B cell (primary cell): ENCODE measurements around the gene HTR4. TPM values are rescaled to one million over a fixed set of nuclear protein-coding genes. Genes with fewer than 3 reads are reported as not detected.

ENCODE experiments used
- ATAC-seq: fragments of 200-7000 bp; cut with Tn5 transposase; one replicate; pipeline ENCODE4 v1.10.0; 2021; ENCODE audit warnings: low read depth, mild to moderate bottlenecking, moderate number of reproducible peaks, moderate library complexity
- CTCF ChIA-PET: fragments of 350-600 bp; sonication (Branson Sonifier 250); formaldehyde crosslinking; loops from one replicate; lab custom pipeline; 2021; ENCODE audit warnings: antibody characterized with exemption, inconsistent platforms; lab: Charles Lee
- POLR2A ChIA-PET: fragments of 350-600 bp; sonication (Branson Sonifier 250); formaldehyde crosslinking; loops from one replicate; lab custom pipeline; 2021; ENCODE audit warnings: antibody characterized with exemption; lab: Charles Lee
- DNase-seq: peaks from one replicate; pipeline ENCODE4 v3.0.0; 2013
- H2AFZ ChIP-seq: 2 replicates; pipeline ENCODE4 v1.6.1; 2012; ENCODE audit warnings: mild to moderate bottlenecking, low read depth, low read length; ENCODE audit not compliant: insufficient read depth, poor library complexity, severe bottlenecking
- H3K27ac ChIP-seq, 2 donors: 1 replicate in 1 of 2; 2 replicates in 1 of 2; pipeline ENCODE4 v1.5.1; 2012 to 2013; ENCODE audit warnings: low read length in 2 of 2, mild to moderate bottlenecking in 2 of 2, moderate library complexity in 1 of 2
- H3K27me3 ChIP-seq, 4 experiments: fragments of 200-600 bp in 1 of 4; sonication (generic) in 1 of 4; replicated peaks in 1 of 4; 1 replicate in 2 of 4; 2 replicates in 2 of 4; pipeline versions ENCODE4 v1.6.1 to v1.7.0; 2013 to 2016; ENCODE audit warnings: low read length in 3 of 4, mild to moderate bottlenecking in 2 of 4, mixed read lengths in 1 of 4, moderate library complexity in 1 of 4; ENCODE audit not compliant: insufficient read depth in 4 of 4, control insufficient read depth in 3 of 4; ENCODE audit errors: control extremely low read depth in 1 of 4
- H3K36me3 ChIP-seq, 2 experiments: replicated peaks in 1 of 2; 1 replicate in 1 of 2; 2 replicates in 1 of 2; pipeline versions ENCODE4 v1.6.1 to v1.7.1; 2013; ENCODE audit warnings: low read length in 1 of 2; ENCODE audit not compliant: insufficient read depth in 2 of 2, control insufficient read depth in 1 of 2; ENCODE audit errors: control extremely low read depth in 1 of 2, extremely low read depth in 1 of 2
- H3K4me1 ChIP-seq, 2 donors: fragments of 200-600 bp in 1 of 2; sonication (generic) in 1 of 2; 1 replicate in 1 of 2; 2 replicates in 1 of 2; pipeline versions ENCODE4 v1.5.1 to v1.6.1; 2013 to 2017; ENCODE audit warnings: low read length in 2 of 2; ENCODE audit not compliant: control insufficient read depth in 2 of 2, insufficient read depth in 2 of 2
- H3K4me2 ChIP-seq: replicated peaks from 2 replicates; pipeline ENCODE3; 2012; ENCODE audit warnings: mild to moderate bottlenecking, low read depth, low read length; ENCODE audit not compliant: poor library complexity, severe bottlenecking
- H3K4me3 ChIP-seq, 5 experiments: fragments of 200-600 bp in 1 of 5; sonication (generic) in 1 of 5; 1 replicate in 3 of 5; 2 replicates in 2 of 5; pipeline versions ENCODE4 v1.5.1 to v1.7.0; 2011 to 2016; ENCODE audit warnings: low read length in 4 of 5, mild to moderate bottlenecking in 4 of 5, low read depth in 2 of 5, control low read depth in 1 of 5, moderate library complexity in 1 of 5; ENCODE audit not compliant: insufficient read depth in 1 of 5; ENCODE audit errors: control extremely low read depth in 1 of 5, extremely low read depth in 1 of 5
- H3K79me2 ChIP-seq: fragments of 200-600 bp; sonication (generic); one replicate; pipeline ENCODE4 v1.6.0; 2016; ENCODE audit warnings: low read length; ENCODE audit not compliant: control insufficient read depth, insufficient read depth
- H3K9ac ChIP-seq: fragments of 200-600 bp; sonication (generic); 2 replicates; pipeline ENCODE4 v1.6.1; 2017; ENCODE audit warnings: mild to moderate bottlenecking, low read length, moderate library complexity
- H3K9me3 ChIP-seq, 3 donors: one replicate each; pipeline versions ENCODE4 v1.6.1 to v1.7.1; 2013; ENCODE audit warnings: low read length in 2 of 3; ENCODE audit not compliant: control insufficient read depth in 2 of 3, insufficient read depth in 1 of 3; ENCODE audit errors: control extremely low read depth in 1 of 3
- H4K20me1 ChIP-seq: 2 replicates; pipeline ENCODE4 v1.6.0; 2012; ENCODE audit warnings: mild to moderate bottlenecking, low read length; ENCODE audit not compliant: insufficient read depth, control insufficient read depth, poor library complexity, severe bottlenecking
- H3K27ac Mint-ChIP-seq: one replicate; pipeline ENCODE4 v1.8.0; 2021; ENCODE audit warnings: mixed read lengths
- H3K27me3 Mint-ChIP-seq: one replicate; pipeline ENCODE4 v1.8.0; 2021; ENCODE audit warnings: mixed read lengths
- H3K4me1 Mint-ChIP-seq: one replicate; pipeline ENCODE4 v1.8.0; 2021; ENCODE audit warnings: mixed read lengths
- H3K4me3 Mint-ChIP-seq: one replicate; pipeline ENCODE4 v1.8.0; 2021; ENCODE audit warnings: mixed read lengths
- H3K9me3 Mint-ChIP-seq: one replicate; pipeline ENCODE4 v1.8.0; 2022; ENCODE audit warnings: mixed read lengths; ENCODE audit not compliant: insufficient read depth
- CTCF ChIP-seq: fragments of 200-600 bp; IDR thresholded peaks from one replicate; pipeline ENCODE4 v1.8.0; 2022; ENCODE audit warnings: antibody characterized with exemption, mild to moderate bottlenecking
- EZH2 ChIP-seq: IDR thresholded peaks from 2 replicates; pipeline ENCODE4 v1.6.1; 2012; ENCODE audit warnings: borderline replicate concordance, low read depth, mild to moderate bottlenecking, moderate library complexity, low read length; ENCODE audit not compliant: insufficient read depth, poor library complexity, severe bottlenecking
- WGBS: methylation state at CpG from one replicate; pipeline ENCODE4 v1.1.5; 2013; ENCODE audit warnings: missing lambda C conversion rate; ENCODE audit not compliant: insufficient coverage; 5-methylcytosine and 5-hydroxymethylcytosine counted together
- intact Hi-C: fragments of 100-400 bp; cut with micrococcal nuclease; formaldehyde crosslinking; loops from one replicate; pipeline ENCODE4 v1.10.0; 2022
- polyA plus RNA-seq: library from polyadenylated mRNA; depleted of rRNA; stranded (reverse); fragments of >200 nt; gene quantifications from 2 replicates; pipeline ENCODE4 v1.2.3, GENCODE V29; 2012
- total RNA-seq, 2 donors: library from RNA; stranded (reverse); fragments of 120-200 nt in 1 of 2; gene quantifications; 1 replicate in 1 of 2; 2 replicates in 1 of 2; pipeline versions ENCODE4 v1.2.3 to v1.2.4, GENCODE V29; 2013 to 2022

Gene HTR4
- total and polyA plus RNA-seq, 2 donors (not counting 1 experiment from before 2014, with no cell fraction given): not detected

- peaks cover under 1 to 30% of the 10 kb centered on the region in 2 experiments for H3K36me3 ChIP-seq
- intact Hi-C loops: loop anchor here (5.0 kb wide), 1 partner anchor 669 kb away; no protein-coding TSS in a partner anchor
These were observed 211.1 kb downstream of the HTR4 start for GRCh38 chr5:148443241-148443640.

GRCh38 chr5:148438933-148439332 is 215.4 kb downstream of the HTR4 start:
- no peak for TF ChIP-seq CTCF
- no peak for TF ChIP-seq EZH2
- intact Hi-C loops: no loop called here
- Histone ChIP-seq H3K9ac (no peak overlapping the region), H3K36me3 (peaks cover 10 to 67% of the 10 kb centered on the region in 2 experiments), H3K9me3 (no peaks in the 10 kb centered on the region), H4K20me1 (no peaks in the 10 kb centered on the region), H3K4me3 (no peak overlapping the region), H3K27me3 (no peaks in the 10 kb centered on the region), H3K4me1 (no peaks in the 10 kb centered on the region), H3K79me2 (no peaks in the 10 kb centered on the region), H3K4me2 (no peak overlapping the region), H3K27ac (no peak overlapping the region), H2AFZ (no peak overlapping the region)
- H3K9me3 Mint-ChIP-seq: no peaks in the 10 kb centered on the region
- H3K27ac Mint-ChIP-seq: no peak overlapping the region
- no peaks in the 10 kb centered on the region for H3K27me3 Mint-ChIP-seq
- DNase-seq: no peak
- ChIA-PET CTCF (interaction anchor here (0.7 to 1.2 kb wide), 2 partner anchors 10 to 55 kb away, joined by 3 read pairs; partner anchors contain the start of gene FBXO38), POLR2A (no interaction called here)
- ATAC-seq: no peak
- no peak overlapping the region for H3K4me3 Mint-ChIP-seq
- no peaks in the 10 kb centered on the region for H3K4me1 Mint-ChIP-seq
- WGBS: no CpG with 5 or more reads among the region's 2 CpGs

More at GRCh38 chr5:148443241-148443640, 211.1 kb downstream of the HTR4 start:
- no peaks in the 10 kb centered on the region for H3K4me1 ChIP-seq
- H3K79me2 ChIP-seq: no peaks in the 10 kb centered on the region
- CTCF ChIA-PET: interaction anchor here (0.7 to 3.3 kb wide), 10 partner anchors 12 to 595 kb away, joined by 3 to 24 read pairs (median 4); no protein-coding TSS in a partner anchor
- H3K9me3 ChIP-seq: no peaks in the 10 kb centered on the region
- no peaks in the 10 kb centered on the region for H3K27me3 Mint-ChIP-seq
- no CpG with 5 or more reads among the region's 1 CpG for WGBS
- POLR2A ChIA-PET: no interaction called here
- H3K4me2 ChIP-seq: no peak overlapping the region
- no peaks in the 10 kb centered on the region for H3K27me3 ChIP-seq
- H3K9ac ChIP-seq: no peak overlapping the region
- no peaks in the 10 kb centered on the region for H4K20me1 ChIP-seq
- H3K27ac ChIP-seq: no peak overlapping the region
- H2AFZ ChIP-seq: no peak overlapping the region
- H3K4me1 Mint-ChIP-seq: no peaks in the 10 kb centered on the region
- H3K4me3 Mint-ChIP-seq: no peak overlapping the region
- H3K4me3 ChIP-seq: no peak overlapping the region
- no peaks in the 10 kb centered on the region for H3K9me3 Mint-ChIP-seq
- ATAC-seq (no peak), DNase-seq (no peak)
- no peak for TF ChIP-seq EZH2
- no peak for TF ChIP-seq CTCF
- no peak overlapping the region for H3K27ac Mint-ChIP-seq
